Measurements from ENCODE around the gene SFXN1. TPM values are rescaled to one million over a fixed set of nuclear protein-coding genes. Genes with fewer than 3 reads are reported as not detected.

The SFXN1 gene
- total and polyA plus RNA-seq, 4 experiments from 2014 or later = 75.9 to 111 (median 91.6) TPM

GRCh38 chr5:175471628-175472027 lies 6.7 kb upstream of the SFXN1 start:
- Mint-ChIP-seq H3K27ac (no peak overlapping the region), H3K4me3 (no peak overlapping the region), H3K4me1 (peaks cover 4 to 11% (median 8%) of the 10 kb centered on the region in 4 donors), H3K9me3 (no peaks in the 10 kb centered on the region), H3K36me3 (no peaks in the 10 kb centered on the region), H3K27me3 (peaks cover 0 to 4% of the 10 kb centered on the region in 2 donors)
- Histone ChIP-seq H3K27ac (ENCODE audit: low read depth, low read length) (no peak overlapping the region), H3K4me3 (ENCODE audit: low read length in 2 of 2) (no peak overlapping the region), H3K27me3 (ENCODE audit: insufficient read depth, low read length) (no peaks in the 10 kb centered on the region), H3K4me1 (ENCODE audit: insufficient read depth, low read length) (no peaks in the 10 kb centered on the region), H3K9me3 (ENCODE audit: control insufficient read depth in 1 of 2, low read length in 2 of 2) (no peaks in the 10 kb centered on the region), H3K36me3 (ENCODE audit: insufficient read depth, low read length) (no peaks in the 10 kb centered on the region)
- DNase-seq = peak in 2 of 5 donors; percentile 12 to 42
- CTCF ChIA-PET (ENCODE audit: partially characterized antibody) = interaction anchor here (1.2 kb wide), 1 partner anchor 18 kb away, joined by 3 read pairs; no protein-coding TSS in a partner anchor
- POLR2A ChIA-PET (ENCODE audit: partially characterized antibody) = no interaction called here
- intact Hi-C loops (cut with micrococcal nuclease) = no loop called here

- Mint-ChIP-seq H3K27ac (peak overlapping the region in 1 of 7 donors; percentile 42), H3K27me3 (peaks cover 0 to 4% of the 10 kb centered on the region in 2 donors), H3K9me3 (no peaks in the 10 kb centered on the region), H3K4me3 (no peak overlapping the region), H3K4me1 (peaks cover 4 to 11% (median 8%) of the 10 kb centered on the region in 4 donors), H3K36me3 (no peaks in the 10 kb centered on the region)
- H3K4me1 ChIP-seq (ENCODE audit: insufficient read depth, low read length) = no peaks in the 10 kb centered on the region
- intact Hi-C loops (cut with micrococcal nuclease) = no loop called here
- H3K36me3 ChIP-seq (ENCODE audit: insufficient read depth, low read length) = no peaks in the 10 kb centered on the region
- POLR2A ChIA-PET (ENCODE audit: partially characterized antibody) = no interaction called here
- CTCF ChIA-PET (ENCODE audit: partially characterized antibody) = interaction anchor here (0.6 to 1.2 kb wide), 2 partner anchors 17 to 45 kb away, joined by 3 read pairs; no protein-coding TSS in a partner anchor
- H3K27me3 ChIP-seq (ENCODE audit: insufficient read depth, low read length) = no peaks in the 10 kb centered on the region
- no peak overlapping the region for H3K27ac ChIP-seq (ENCODE audit: low read depth, low read length)
- no peak overlapping the region for H3K4me3 ChIP-seq (ENCODE audit: low read length in 2 of 2)
- DNase-seq = no peak
- no peaks in the 10 kb centered on the region for H3K9me3 ChIP-seq (ENCODE audit: control insufficient read depth in 1 of 2, low read length in 2 of 2)
Measured at GRCh38 chr5:175472378-175472777, 6.0 kb upstream of the SFXN1 start.

GRCh38 chr5:175475248-175475647 lies 3.1 kb upstream of the SFXN1 start:
- no peaks in the 10 kb centered on the region for H3K36me3 ChIP-seq (ENCODE audit: insufficient read depth, low read length)
- no peak for DNase-seq
- Mint-ChIP-seq H3K27me3 (no peaks in the 10 kb centered on the region), H3K9me3 (no peaks in the 10 kb centered on the region), H3K4me1 (peaks cover 18 to 34% (median 25%) of the 10 kb centered on the region in 4 donors), H3K27ac (no peak overlapping the region), H3K36me3 (peaks cover 0 to 11% of the 10 kb centered on the region in 2 donors), H3K4me3 (no peak overlapping the region)
- ChIA-PET CTCF (ENCODE audit: partially characterized antibody) (interaction anchor here (1.4 to 5.7 kb wide), 2 partner anchors 11 to 58 kb away, joined by 4 to 45 read pairs; no protein-coding TSS in a partner anchor), POLR2A (ENCODE audit: partially characterized antibody) (interaction anchor here (0.7 to 4.7 kb wide), 2 partner anchors 10 to 1182 kb away, joined by 3 to 42 read pairs; no protein-coding TSS in a partner anchor)
- H3K27ac ChIP-seq (ENCODE audit: low read depth, low read length) = no peak overlapping the region
- intact Hi-C loops (cut with micrococcal nuclease) = no loop called here
- no peaks in the 10 kb centered on the region for H3K9me3 ChIP-seq (ENCODE audit: control insufficient read depth in 1 of 2, low read length in 2 of 2)
- peaks cover 14% of the 10 kb centered on the region for H3K4me1 ChIP-seq (ENCODE audit: insufficient read depth, low read length)
- H3K4me3 ChIP-seq (ENCODE audit: low read length in 2 of 2) = no peak overlapping the region
- no peaks in the 10 kb centered on the region for H3K27me3 ChIP-seq (ENCODE audit: insufficient read depth, low read length)

GRCh38 chr5:175477440-175477839 lies 920 bp upstream of the SFXN1 start:
- no peak for DNase-seq
- Mint-ChIP-seq H3K27me3 (no peaks in the 10 kb centered on the region), H3K4me1 (peaks cover 32 to 56% (median 42%) of the 10 kb centered on the region in 4 donors), H3K4me3 (peak overlapping the region; percentile 86 to 94 (median 88)), H3K36me3 (peaks cover 4 to 32% of the 10 kb centered on the region in 2 donors), H3K27ac (peak overlapping the region in 5 of 7 donors; percentile 31 to 90 (median 76)), H3K9me3 (no peaks in the 10 kb centered on the region)
- intact Hi-C loops (cut with micrococcal nuclease) = no loop called here
- no peak overlapping the region for H3K27ac ChIP-seq (ENCODE audit: low read depth, low read length)
- H3K9me3 ChIP-seq (ENCODE audit: control insufficient read depth in 1 of 2, low read length in 2 of 2) = no peaks in the 10 kb centered on the region
- H3K4me3 ChIP-seq (ENCODE audit: low read length in 2 of 2) = no peak overlapping the region
- H3K4me1 ChIP-seq (ENCODE audit: insufficient read depth, low read length) = peaks cover 36% of the 10 kb centered on the region
- ChIA-PET POLR2A (ENCODE audit: partially characterized antibody) (interaction anchor here (0.6 to 4.7 kb wide), 5 partner anchors 9 to 44 kb away, joined by 3 to 69 read pairs (median 5); no protein-coding TSS in a partner anchor), CTCF (ENCODE audit: partially characterized antibody) (interaction anchor here (0.8 to 5.7 kb wide), 5 partner anchors 11 to 241 kb away, joined by 3 to 45 read pairs (median 5); no protein-coding TSS in a partner anchor)
- no peaks in the 10 kb centered on the region for H3K36me3 ChIP-seq (ENCODE audit: insufficient read depth, low read length)
- no peaks in the 10 kb centered on the region for H3K27me3 ChIP-seq (ENCODE audit: insufficient read depth, low read length)

GRCh38 chr5:175478008-175478383 lies 364 bp upstream of the SFXN1 start:
- no peaks in the 10 kb centered on the region for H3K9me3 ChIP-seq (ENCODE audit: control insufficient read depth in 1 of 2, low read length in 2 of 2)
- no peaks in the 10 kb centered on the region for H3K27me3 ChIP-seq (ENCODE audit: insufficient read depth, low read length)
- H3K4me1 ChIP-seq (ENCODE audit: insufficient read depth, low read length) = peaks cover 41% of the 10 kb centered on the region
- H3K27ac ChIP-seq (ENCODE audit: low read depth, low read length) = peak overlapping the region; percentile 60
- no peak for DNase-seq
- no peaks in the 10 kb centered on the region for H3K27me3 Mint-ChIP-seq
- H3K4me1 Mint-ChIP-seq = peaks cover 36 to 61% (median 46%) of the 10 kb centered on the region in 4 donors
- H3K9me3 Mint-ChIP-seq = no peaks in the 10 kb centered on the region
- ChIA-PET POLR2A (ENCODE audit: partially characterized antibody) (interaction anchor here (0.7 to 4.7 kb wide), 8 partner anchors 8 to 910 kb away, joined by 3 to 69 read pairs (median 4); partner anchors contain the start of gene NOP16), CTCF (ENCODE audit: partially characterized antibody) (interaction anchor here (0.8 to 5.7 kb wide), 5 partner anchors 12 to 241 kb away, joined by 3 to 45 read pairs (median 5); no protein-coding TSS in a partner anchor)
- H3K36me3 ChIP-seq (ENCODE audit: insufficient read depth, low read length) = no peaks in the 10 kb centered on the region
- H3K4me3 ChIP-seq (ENCODE audit: low read length in 2 of 2) = peak overlapping the region in 1 of 2 donors; percentile 84
- intact Hi-C loops (cut with micrococcal nuclease) = loop anchor here (1.0 to 2.0 kb wide), 3 partner anchors 13 to 181 kb away; partner anchors contain the start of gene HRH2
- peak overlapping the region; percentile 48 to 91 (median 82) for H3K27ac Mint-ChIP-seq
- H3K4me3 Mint-ChIP-seq = peak overlapping the region; percentile 86 to 94 (median 88)
- peaks cover 8 to 36% of the 10 kb centered on the region in 2 donors for H3K36me3 Mint-ChIP-seq

- H3K27ac Mint-ChIP-seq = peak overlapping the region; percentile 88 to 98 (median 93)
- no peaks in the 10 kb centered on the region for H3K9me3 Mint-ChIP-seq
- H3K27me3 Mint-ChIP-seq = no peaks in the 10 kb centered on the region
- no peaks in the 10 kb centered on the region for H3K36me3 ChIP-seq (ENCODE audit: insufficient read depth, low read length)
- peak overlapping the region; percentile 60 for H3K27ac ChIP-seq (ENCODE audit: low read depth, low read length)
- H3K4me1 ChIP-seq (ENCODE audit: insufficient read depth, low read length) = peaks cover 54% of the 10 kb centered on the region
- peaks cover 18 to 49% of the 10 kb centered on the region in 2 donors for H3K36me3 Mint-ChIP-seq
- H3K9me3 ChIP-seq (ENCODE audit: control insufficient read depth in 1 of 2, low read length in 2 of 2) = no peaks in the 10 kb centered on the region
- peak in 2 of 5 donors; percentile 20 to 36 for DNase-seq
- H3K4me3 Mint-ChIP-seq = peak overlapping the region; percentile 92 to 98 (median 96)
- ChIA-PET POLR2A (ENCODE audit: partially characterized antibody) (interaction anchor here (0.6 to 4.7 kb wide), 7 partner anchors 14 to 351 kb away, joined by 3 to 69 read pairs (median 8); no protein-coding TSS in a partner anchor), CTCF (ENCODE audit: partially characterized antibody) (interaction anchor here (0.9 to 2.1 kb wide), 8 partner anchors 10 to 55 kb away, joined by 3 to 21 read pairs (median 4); no protein-coding TSS in a partner anchor)
- H3K4me3 ChIP-seq (ENCODE audit: low read length in 2 of 2) = peak overlapping the region; percentile 65 to 84
- no peaks in the 10 kb centered on the region for H3K27me3 ChIP-seq (ENCODE audit: insufficient read depth, low read length)
- intact Hi-C loops (cut with micrococcal nuclease) = loop anchor here (1.0 to 2.0 kb wide), 3 partner anchors 15 to 179 kb away; partner anchors contain the start of gene HRH2
- peaks cover 48 to 72% (median 59%) of the 10 kb centered on the region in 4 donors for H3K4me1 Mint-ChIP-seq
Measured at GRCh38 chr5:175479125-175479881, 943 bp downstream of the SFXN1 start.

GRCh38 chr5:175483337-175483736 lies 5.0 kb downstream of the SFXN1 start:
- intact Hi-C loops (cut with micrococcal nuclease) = no loop called here

More at GRCh38 chr5:175483337-175483736, 5.0 kb downstream of the SFXN1 start:
- Mint-ChIP-seq H3K4me3 (peak overlapping the region in 4 of 8 donors; percentile 4 to 73 (median 42)), H3K27me3 (no peaks in the 10 kb centered on the region), H3K36me3 (peaks cover 39 to 80% of the 10 kb centered on the region in 2 donors), H3K27ac (peak overlapping the region in 5 of 7 donors; percentile 51 to 82 (median 58)), H3K9me3 (no peaks in the 10 kb centered on the region), H3K4me1 (peaks cover 69 to 89% (median 81%) of the 10 kb centered on the region in 4 donors)
- ChIA-PET CTCF (ENCODE audit: partially characterized antibody) (interaction anchor here (1.4 kb wide), 1 partner anchor 51 kb away, joined by 4 read pairs; no protein-coding TSS in a partner anchor), POLR2A (ENCODE audit: partially characterized antibody) (no interaction called here)
- DNase-seq = no peak
- Histone ChIP-seq H3K27ac (ENCODE audit: low read depth, low read length) (no peak overlapping the region), H3K36me3 (ENCODE audit: insufficient read depth, low read length) (no peaks in the 10 kb centered on the region), H3K4me3 (ENCODE audit: low read length in 2 of 2) (no peak overlapping the region), H3K27me3 (ENCODE audit: insufficient read depth, low read length) (no peaks in the 10 kb centered on the region), H3K4me1 (ENCODE audit: insufficient read depth, low read length) (peaks cover 89% of the 10 kb centered on the region), H3K9me3 (ENCODE audit: control insufficient read depth in 1 of 2, low read length in 2 of 2) (no peaks in the 10 kb centered on the region)

Data from CD4-positive, alpha-beta memory T cell (primary cell).